Panc1 (cell line): Measurements from ENCODE around the gene LMCD1. TPM values are rescaled to one million over a fixed set of nuclear protein-coding genes. Genes with fewer than 3 reads are reported as not detected.

ENCODE experiments used
- ATAC-seq: fragments of 200-7000 bp; cut with Tn5 transposase; 2 replicates; pipeline ENCODE4 v1.9.1; 2020; ENCODE audit warnings: mild to moderate bottlenecking, moderate library complexity
- BruUV-seq: library from RNA; stranded (reverse); fragments of 400-500 nt; replicated peaks from 2 replicates; lab custom pipeline; 2021; lab: Mats Ljungman, UMichigan
- CTCF ChIA-PET: fragments of 300-600 bp; sonication (Branson Sonifier 250); formaldehyde crosslinking; loops from one replicate; lab custom pipeline; 2022; ENCODE audit warnings: antibody characterized with exemption; lab: Charles Lee
- POLR2A ChIA-PET: fragments of 300-600 bp; sonication (Branson Sonifier 250); formaldehyde crosslinking; loops from one replicate; lab custom pipeline; 2022; ENCODE audit warnings: antibody characterized with exemption; lab: Charles Lee
- DNase-seq: peaks from one replicate; pipeline ENCODE4 v3.0.0-alpha.2; 2010; ENCODE audit warnings: low read depth, low spot score
- H3K27ac ChIP-seq: 2 replicates; pipeline ENCODE4 v1.5.1; 2011; ENCODE audit warnings: mild to moderate bottlenecking, low read length, inconsistent platforms
- H3K27me3 ChIP-seq: fragments of 200-500 bp; sonication (Bioruptor generic); 2 replicates; pipeline ENCODE4 v1.6.0; 2014; ENCODE audit warnings: low read length, inconsistent platforms; ENCODE audit not compliant: control insufficient read depth, insufficient read depth
- H3K36me3 ChIP-seq: fragments of 200-500 bp; sonication (Bioruptor generic); 2 replicates; pipeline ENCODE4 v1.5.1; 2014; ENCODE audit warnings: inconsistent platforms, mild to moderate bottlenecking, low read length, moderate library complexity; ENCODE audit not compliant: control insufficient read depth, insufficient read depth
- H3K4me1 ChIP-seq: 2 replicates; pipeline ENCODE4 v1.5.1; 2011; ENCODE audit warnings: inconsistent platforms, mild to moderate bottlenecking, low read length, moderate library complexity; ENCODE audit not compliant: control insufficient read depth, insufficient read depth
- H3K4me3 ChIP-seq, 2 experiments: 2 replicates each; pipeline ENCODE4 v1.5.1; 2011 to 2012; ENCODE audit warnings: low read depth in 2 of 2, low read length in 2 of 2, mild to moderate bottlenecking in 2 of 2, inconsistent platforms in 1 of 2, moderate library complexity in 1 of 2
- H3K9me3 ChIP-seq: fragments of 200-500 bp; sonication (Bioruptor generic); 2 replicates; pipeline ENCODE4 v1.5.1; 2014; ENCODE audit warnings: low read depth, mild to moderate bottlenecking, inconsistent platforms, low read length, moderate library complexity; ENCODE audit not compliant: control insufficient read depth, insufficient read depth
- CTCF ChIP-seq: fragments of 450-650 bp; IDR thresholded peaks from 2 replicates; pipeline ENCODE4 v1.5.1; 2017; ENCODE audit warnings: mild to moderate bottlenecking
- POLR2AphosphoS5 ChIP-seq: IDR thresholded peaks from 2 replicates; pipeline ENCODE4 v1.6.1; 2012; ENCODE audit warnings: mild to moderate bottlenecking, low read depth, low read length, moderate library complexity
- REST ChIP-seq, 2 experiments: IDR thresholded peaks; 2 replicates each; pipeline ENCODE4 v1.6.1; 2011 to 2012; ENCODE audit warnings: low read depth in 2 of 2, control low read depth in 1 of 2, low read length in 1 of 2, mild to moderate bottlenecking in 1 of 2, moderate library complexity in 1 of 2; ENCODE audit not compliant: insufficient read depth in 1 of 2
- SIN3A ChIP-seq: IDR thresholded peaks from 2 replicates; pipeline ENCODE4 v1.6.1; 2012; ENCODE audit warnings: low read depth, mild to moderate bottlenecking, low read length, moderate library complexity, borderline replicate concordance; ENCODE audit not compliant: insufficient read depth
- TCF7L2 ChIP-seq: IDR thresholded peaks from 2 replicates; pipeline ENCODE4 v1.6.1; 2011; ENCODE audit warnings: mild to moderate bottlenecking, low read depth, low read length, inconsistent platforms
- in situ Hi-C: cut with HindIII; loops from 2 replicates; pipeline ENCODE4 v1.10.0; 2016; ENCODE audit warnings: low sequenced_read_pairs, low pct_unique_long_range_greater_than_20kb
- intact Hi-C: fragments of 100-400 bp; cut with micrococcal nuclease; formaldehyde crosslinking; loops from one replicate; pipeline ENCODE4 v1.10.0; 2022; ENCODE audit not compliant: unreplicated experiment
- total RNA-seq: library from RNA; stranded (reverse); gene quantifications from one replicate; pipeline ENCODE4 v1.2.1, GENCODE V29; 2021; ENCODE audit not compliant: unreplicated experiment

LMCD1 gene
- total RNA-seq, 1 experiment from 2014 or later = 24.8 TPM

GRCh38 chr3:8529181-8529637, 27.6 kb downstream of the LMCD1 start:
- no peaks in the 10 kb centered on the region for H3K36me3 ChIP-seq
- intact Hi-C loops = no loop called here
- no peak for TF ChIP-seq REST (IDR thresholded peaks at IDR 0.05; ENCODE audit: insufficient read depth in 1 of 2, low read depth in 2 of 2, low read length in 1 of 2)
- TF ChIP-seq POLR2AphosphoS5 = no peak
- TF ChIP-seq CTCF = no peak
- TF ChIP-seq TCF7L2 = no peak
- TF ChIP-seq SIN3A = no peak
- no TSS peak for BruUV-seq
- H3K9me3 ChIP-seq = no peaks in the 10 kb centered on the region
- ChIA-PET CTCF (no interaction called here), POLR2A (no interaction called here)
- DNase-seq = no peak
- no peak overlapping the region for H3K27ac ChIP-seq
- H3K27me3 ChIP-seq = no peaks in the 10 kb centered on the region
- in situ Hi-C loops = no loop called here
- no peak overlapping the region for H3K4me3 ChIP-seq
- ATAC-seq = no peak
- peaks cover 3% of the 10 kb centered on the region for H3K4me1 ChIP-seq

- intact Hi-C loops = no loop called here
- DNase-seq = no peak
Measured at GRCh38 chr3:8529738-8530525, 28.3 kb downstream of the LMCD1 start.

More at GRCh38 chr3:8529738-8530525, 28.3 kb downstream of the LMCD1 start:
- ChIA-PET CTCF (no interaction called here), POLR2A (no interaction called here)
- in situ Hi-C loops = no loop called here
- Histone ChIP-seq H3K4me1 (peaks cover 3% of the 10 kb centered on the region), H3K27me3 (no peaks in the 10 kb centered on the region), H3K9me3 (no peaks in the 10 kb centered on the region), H3K4me3 (no peak overlapping the region), H3K36me3 (no peaks in the 10 kb centered on the region), H3K27ac (no peak overlapping the region)
- peak; percentile 60; the same call in 1 of the 2 replicates for ATAC-seq
- no TSS peak for BruUV-seq
- TF ChIP-seq POLR2AphosphoS5 (no peak), SIN3A (no peak), CTCF (no peak), REST (IDR thresholded peaks at IDR 0.05; ENCODE audit: insufficient read depth in 1 of 2, low read depth in 2 of 2, low read length in 1 of 2) (no peak), TCF7L2 (no peak)
